ENCODE measurements around the gene ZBTB16.

Gene ZBTB16

GRCh38 chr11:114200351-114201133 is 141.0 kb downstream of the ZBTB16 start:
- in situ Hi-C loops (cut with MboI; ENCODE audit: low sequenced_read_pairs): no loop called here

GRCh38 chr11:114201219-114201618 is 141.7 kb downstream of the ZBTB16 start:
- in situ Hi-C loops (cut with MboI; ENCODE audit: low sequenced_read_pairs): no loop called here

GRCh38 chr11:114202011-114202609 is 142.6 kb downstream of the ZBTB16 start:
- in situ Hi-C loops (cut with MboI; ENCODE audit: low sequenced_read_pairs): no loop called here

GRCh38 chr11:114207096-114207495 is 147.6 kb downstream of the ZBTB16 start:
- in situ Hi-C loops (cut with MboI; ENCODE audit: low sequenced_read_pairs): no loop called here

- in situ Hi-C loops (cut with MboI; ENCODE audit: low sequenced_read_pairs): no loop called here
Measured at GRCh38 chr11:114208377-114208776, 148.9 kb downstream of the ZBTB16 start.

GRCh38 chr11:114209343-114209742 is 149.8 kb downstream of the ZBTB16 start:
- in situ Hi-C loops (cut with MboI; ENCODE audit: low sequenced_read_pairs): no loop called here

GRCh38 chr11:114209904-114210303 is 150.4 kb downstream of the ZBTB16 start:
- in situ Hi-C loops (cut with MboI; ENCODE audit: low sequenced_read_pairs): no loop called here

- in situ Hi-C loops (cut with MboI; ENCODE audit: low sequenced_read_pairs): no loop called here
Measured at GRCh38 chr11:114211444-114212121, 152.1 kb downstream of the ZBTB16 start.

GRCh38 chr11:114213622-114214021 is 154.1 kb downstream of the ZBTB16 start:
- in situ Hi-C loops (cut with MboI; ENCODE audit: low sequenced_read_pairs): no loop called here

- in situ Hi-C loops (cut with MboI; ENCODE audit: low sequenced_read_pairs): no loop called here
Measured at GRCh38 chr11:114215428-114215827, 155.9 kb downstream of the ZBTB16 start.

GRCh38 chr11:114215871-114216795 is 156.6 kb downstream of the ZBTB16 start:
- in situ Hi-C loops (cut with MboI; ENCODE audit: low sequenced_read_pairs): no loop called here

- in situ Hi-C loops (cut with MboI; ENCODE audit: low sequenced_read_pairs): no loop called here
Measured at GRCh38 chr11:114216796-114217180, 157.3 kb downstream of the ZBTB16 start.

- in situ Hi-C loops (cut with MboI; ENCODE audit: low sequenced_read_pairs): no loop called here
Measured at GRCh38 chr11:114218508-114218907, 159.0 kb downstream of the ZBTB16 start.

- in situ Hi-C loops (cut with MboI; ENCODE audit: low sequenced_read_pairs): no loop called here
Measured at GRCh38 chr11:114219559-114220349, 160.2 kb downstream of the ZBTB16 start.

- in situ Hi-C loops (cut with MboI; ENCODE audit: low sequenced_read_pairs): no loop called here
Measured at GRCh38 chr11:114221037-114221436, 161.5 kb downstream of the ZBTB16 start.

- in situ Hi-C loops (cut with MboI; ENCODE audit: low sequenced_read_pairs): no loop called here
Measured at GRCh38 chr11:114225661-114226060, 166.2 kb downstream of the ZBTB16 start.

- in situ Hi-C loops (cut with MboI; ENCODE audit: low sequenced_read_pairs): no loop called here
Measured at GRCh38 chr11:114226356-114226755, 166.8 kb downstream of the ZBTB16 start.

- in situ Hi-C loops (cut with MboI; ENCODE audit: low sequenced_read_pairs): no loop called here
Measured at GRCh38 chr11:114228435-114229411, 169.2 kb downstream of the ZBTB16 start.
